CD4-positive, alpha-beta T cell (primary cell): ENCODE results near the gene ZYX. TPM values are rescaled to one million over a fixed set of nuclear protein-coding genes. Genes with fewer than 3 reads are reported as not detected.

Source experiments
- ATAC-seq: fragments of 200-7000 bp; cut with Tn5 transposase; one replicate; pipeline ENCODE4 v1.10.0; 2022; ENCODE audit warnings: mild to moderate bottlenecking; ENCODE audit not compliant: poor library complexity
- CTCF ChIA-PET: fragments of 350-600 bp; sonication (Branson Sonifier 250); formaldehyde crosslinking; loops from one replicate; lab custom pipeline; 2021; ENCODE audit warnings: antibody characterized with exemption, inconsistent platforms; lab: Charles Lee
- POLR2A ChIA-PET: fragments of 350-600 bp; sonication (Branson Sonifier 250); formaldehyde crosslinking; loops from one replicate; lab custom pipeline; 2021; ENCODE audit warnings: antibody characterized with exemption, inconsistent platforms; lab: Charles Lee
- DNase-seq, 14 experiments: peaks; one replicate each; pipeline ENCODE4 v3.0.0-alpha.2; 2013 to 2020; ENCODE audit warnings: mixed read lengths in 2 of 14
- H3K27ac ChIP-seq, 2 donors: one replicate each; pipeline versions ENCODE4 v1.5.1 to v1.7.0; 2013; ENCODE audit warnings: low read length in 2 of 2, low read depth in 1 of 2, mild to moderate bottlenecking in 1 of 2
- H3K27me3 ChIP-seq, 2 experiments: 1 replicate in 1 of 2; 2 replicates in 1 of 2; pipeline versions ENCODE4 v1.6.1 to v1.7.0; 2013; ENCODE audit warnings: low read length in 2 of 2, control low read depth in 1 of 2, mild to moderate bottlenecking in 1 of 2, moderate library complexity in 1 of 2; ENCODE audit not compliant: insufficient read depth in 2 of 2, control insufficient read depth in 1 of 2
- H3K36me3 ChIP-seq: one replicate; pipeline ENCODE4 v1.6.1; 2013; ENCODE audit warnings: low read length, control low read depth; ENCODE audit not compliant: insufficient read depth
- H3K4me1 ChIP-seq: one replicate; pipeline ENCODE4 v1.6.1; 2013; ENCODE audit warnings: low read length, control low read depth; ENCODE audit not compliant: insufficient read depth
- H3K4me3 ChIP-seq: one replicate; pipeline ENCODE4 v1.5.1; 2013; ENCODE audit warnings: mild to moderate bottlenecking, low read length, moderate library complexity
- H3K9me3 ChIP-seq, 2 experiments: 1 replicate in 1 of 2; 2 replicates in 1 of 2; pipeline versions ENCODE4 v1.6.1 to v1.7.0; 2013; ENCODE audit warnings: low read length in 2 of 2, mild to moderate bottlenecking in 2 of 2, control low read depth in 1 of 2, moderate library complexity in 1 of 2; ENCODE audit not compliant: control insufficient read depth in 1 of 2, insufficient read depth in 1 of 2
- H3K27ac Mint-ChIP-seq: one replicate; pipeline ENCODE4 v1.8.0; 2020; ENCODE audit warnings: mixed read lengths
- H3K27me3 Mint-ChIP-seq: one replicate; pipeline ENCODE4 v1.8.0; 2021; ENCODE audit warnings: mixed read lengths
- H3K36me3 Mint-ChIP-seq: one replicate; pipeline ENCODE4 v1.8.0; 2021; ENCODE audit warnings: low read depth, mixed read lengths
- H3K4me1 Mint-ChIP-seq: one replicate; pipeline ENCODE4 v1.8.0; 2021; ENCODE audit warnings: low read depth, mixed read lengths
- H3K4me3 Mint-ChIP-seq: one replicate; pipeline ENCODE4 v1.8.0; 2020; ENCODE audit warnings: mild to moderate bottlenecking, mixed read lengths
- H3K9me3 Mint-ChIP-seq: one replicate; pipeline ENCODE4 v1.8.0; 2020; ENCODE audit warnings: mixed read lengths
- intact Hi-C, 2 experiments: fragments of 100-400 bp; cut with DNase I in 1 of 2; cut with micrococcal nuclease in 1 of 2; formaldehyde crosslinking; loops; one replicate each; pipeline versions ENCODE4 v1.15.1 to v1.9.0; 2023 to 2025; cut with DNase I, micrococcal nuclease
- total RNA-seq, 174 experiments: library from RNA in 2 of 174; stranded (reverse) in 2 of 174; gene quantifications; one replicate each; pipeline ENCODE4 v1.2.3 and lab custom pipeline; 2021 to 2026
- TF ChIP-seq, protein P1 (sequence below): fragments of 200-600 bp; IDR thresholded peaks from one replicate; pipeline ENCODE4 v1.8.0; 2022; ENCODE audit warnings: antibody characterized with exemption, mild to moderate bottlenecking

Gene ZYX
- total RNA-seq, 2 experiments from 2014 or later: 132 to 146 TPM

- H3K4me1 ChIP-seq: peaks cover 9% of the 10 kb centered on the region
- DNase-seq (no peak), ATAC-seq (no peak)
- no peaks in the 10 kb centered on the region for H3K27me3 ChIP-seq
- no peaks in the 10 kb centered on the region for H3K9me3 ChIP-seq
- Mint-ChIP-seq H3K27ac (peak overlapping the region; percentile 66), H3K36me3 (peaks cover 93% of the 10 kb centered on the region), H3K4me1 (peaks cover 13% of the 10 kb centered on the region), H3K4me3 (no peak overlapping the region), H3K27me3 (no peaks in the 10 kb centered on the region), H3K9me3 (no peaks in the 10 kb centered on the region)
- ChIA-PET CTCF (interaction anchor here (1.7 kb wide), 1 partner anchor 14 kb away, joined by 9 read pairs; no protein-coding TSS in a partner anchor), POLR2A (interaction anchor here (1.7 to 2.1 kb wide), 2 partner anchors 8 to 13 kb away, joined by 6 to 7 read pairs; partner anchors contain the start of gene EPHA1)
- intact Hi-C loops: no loop called here
- no peak overlapping the region for H3K4me3 ChIP-seq
- no peak overlapping the region for H3K27ac ChIP-seq
- peaks cover 80% of the 10 kb centered on the region for H3K36me3 ChIP-seq
- TF ChIP-seq, protein P1, sequence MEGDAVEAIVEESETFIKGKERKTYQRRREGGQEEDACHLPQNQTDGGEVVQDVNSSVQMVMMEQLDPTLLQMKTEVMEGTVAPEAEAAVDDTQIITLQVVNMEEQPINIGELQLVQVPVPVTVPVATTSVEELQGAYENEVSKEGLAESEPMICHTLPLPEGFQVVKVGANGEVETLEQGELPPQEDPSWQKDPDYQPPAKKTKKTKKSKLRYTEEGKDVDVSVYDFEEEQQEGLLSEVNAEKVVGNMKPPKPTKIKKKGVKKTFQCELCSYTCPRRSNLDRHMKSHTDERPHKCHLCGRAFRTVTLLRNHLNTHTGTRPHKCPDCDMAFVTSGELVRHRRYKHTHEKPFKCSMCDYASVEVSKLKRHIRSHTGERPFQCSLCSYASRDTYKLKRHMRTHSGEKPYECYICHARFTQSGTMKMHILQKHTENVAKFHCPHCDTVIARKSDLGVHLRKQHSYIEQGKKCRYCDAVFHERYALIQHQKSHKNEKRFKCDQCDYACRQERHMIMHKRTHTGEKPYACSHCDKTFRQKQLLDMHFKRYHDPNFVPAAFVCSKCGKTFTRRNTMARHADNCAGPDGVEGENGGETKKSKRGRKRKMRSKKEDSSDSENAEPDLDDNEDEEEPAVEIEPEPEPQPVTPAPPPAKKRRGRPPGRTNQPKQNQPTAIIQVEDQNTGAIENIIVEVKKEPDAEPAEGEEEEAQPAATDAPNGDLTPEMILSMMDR: no peak
Observed at GRCh38 chr7:143394777-143395176, 13.6 kb downstream of the ZYX start.

DNA sequence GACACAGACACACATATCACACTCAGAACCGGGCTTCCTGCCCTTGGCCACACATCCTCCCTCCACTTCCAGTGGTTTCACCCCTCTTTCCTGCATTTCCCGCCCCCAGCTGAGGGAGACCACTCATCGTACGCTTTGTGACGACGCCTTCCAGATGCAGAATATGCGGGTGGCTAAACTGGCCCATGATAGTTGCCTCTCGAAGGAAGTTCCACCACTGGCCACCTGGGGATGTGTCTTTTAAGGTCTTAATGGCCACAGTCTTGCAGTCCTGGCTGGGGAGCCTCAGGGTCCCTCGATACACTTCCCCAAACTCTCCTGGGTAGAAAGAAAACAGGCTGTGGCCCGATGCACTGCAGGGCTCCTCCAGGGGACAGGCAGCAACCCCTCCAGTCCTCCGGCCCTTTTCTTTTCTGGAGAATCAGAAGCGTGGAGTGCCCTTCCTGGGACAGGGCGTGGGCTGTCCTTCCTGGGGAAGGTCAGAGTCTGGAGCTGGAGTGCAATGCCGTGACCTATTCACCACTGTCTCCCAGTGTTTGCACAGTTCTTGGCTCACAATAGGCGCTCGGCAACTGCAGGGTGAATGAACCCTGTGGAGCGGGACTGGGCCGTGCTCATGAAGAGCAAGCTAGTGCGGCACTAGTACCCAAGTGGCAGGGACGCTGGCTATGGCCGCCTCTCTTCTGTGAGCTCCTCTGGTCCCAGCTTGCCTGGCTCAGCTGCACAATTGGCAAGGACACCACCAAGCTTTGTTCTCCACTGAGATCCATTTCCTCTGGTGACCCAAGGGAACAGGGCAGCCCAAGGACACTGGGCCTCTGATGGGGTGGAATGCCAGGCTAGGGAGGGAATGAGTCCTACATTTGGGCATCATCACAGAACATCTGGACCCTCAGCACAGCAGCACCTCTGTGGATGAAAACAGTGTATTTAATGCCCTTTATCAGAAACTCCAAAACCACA lies 14.3 kb downstream of the ZYX start:
- Histone ChIP-seq H3K27me3 (no peaks in the 10 kb centered on the region), H3K4me1 (peaks cover 9% of the 10 kb centered on the region), H3K9me3 (no peaks in the 10 kb centered on the region), H3K27ac (no peak overlapping the region), H3K36me3 (peaks cover 80% of the 10 kb centered on the region), H3K4me3 (no peak overlapping the region)
- Mint-ChIP-seq H3K27ac (peak overlapping the region; percentile 66), H3K27me3 (no peaks in the 10 kb centered on the region), H3K36me3 (peaks cover 93% of the 10 kb centered on the region), H3K4me3 (no peak overlapping the region), H3K9me3 (no peaks in the 10 kb centered on the region), H3K4me1 (peaks cover 9% of the 10 kb centered on the region)
- ChIA-PET CTCF (interaction anchor here (1.7 kb wide), 1 partner anchor 15 kb away, joined by 9 read pairs; no protein-coding TSS in a partner anchor), POLR2A (interaction anchor here (1.7 to 2.1 kb wide), 2 partner anchors 9 to 12 kb away, joined by 6 to 7 read pairs; partner anchors contain the start of gene EPHA1)
- ATAC-seq (no peak), DNase-seq (no peak)
- TF ChIP-seq, protein P1: no peak
- intact Hi-C loops: no loop called here

DNA sequence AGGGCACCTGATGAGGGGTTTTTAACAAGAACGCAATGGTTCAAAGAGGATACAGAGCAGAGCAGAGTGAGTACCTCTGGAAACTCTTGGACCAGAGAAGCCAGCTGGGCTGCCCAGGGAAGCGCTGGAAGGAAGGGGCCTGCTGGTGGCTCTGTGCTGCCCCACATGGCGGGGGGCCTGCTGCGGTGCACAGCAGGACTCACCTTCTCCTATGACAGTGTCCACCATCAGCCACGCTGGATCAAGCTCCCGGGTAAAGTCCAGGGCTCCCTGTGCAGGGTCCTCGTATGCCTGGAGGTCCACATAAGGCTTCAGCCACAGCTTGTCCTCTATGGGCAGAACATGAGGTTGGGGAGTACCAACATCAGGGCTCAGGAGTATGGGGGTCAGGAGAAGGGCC lies 15.0 kb downstream of the ZYX start:
- H3K27ac ChIP-seq: no peak overlapping the region
- ChIA-PET POLR2A (interaction anchor here (1.7 kb wide), 1 partner anchor 12 kb away, joined by 7 read pairs; the partner anchor contains the start of gene EPHA1), CTCF (interaction anchor here (1.7 kb wide), 1 partner anchor 16 kb away, joined by 9 read pairs; no protein-coding TSS in a partner anchor)
- Mint-ChIP-seq H3K4me3 (no peak overlapping the region), H3K36me3 (peaks cover 95% of the 10 kb centered on the region), H3K9me3 (no peaks in the 10 kb centered on the region), H3K27ac (no peak overlapping the region), H3K4me1 (peaks cover 9% of the 10 kb centered on the region), H3K27me3 (no peaks in the 10 kb centered on the region)
- intact Hi-C loops: no loop called here
- no peak for ATAC-seq
- no peak for DNase-seq
- peaks cover 9% of the 10 kb centered on the region for H3K4me1 ChIP-seq
- no peaks in the 10 kb centered on the region for H3K27me3 ChIP-seq
- peaks cover 79% of the 10 kb centered on the region for H3K36me3 ChIP-seq
- TF ChIP-seq, protein P1: no peak
- no peak overlapping the region for H3K4me3 ChIP-seq
- H3K9me3 ChIP-seq: no peaks in the 10 kb centered on the region
